GM21515 (cell line): Measurements from ENCODE around the gene PEX11G.

Source experiments
- ATAC-seq: cut with Tn5 transposase; IDR thresholded peaks from one replicate; pipeline ENCODE4 v1.9.1; 2021; ENCODE audit not compliant: unreplicated experiment

The PEX11G gene

GRCh38 chr19:7488736-7489353, at the start of gene PEX11G:
Gene PEX11G (minus strand): TSS chr19:7489035. CDS start chr19:7489010, 25 bp downstream.
- ATAC-seq: no peak

GRCh38 chr19:7535998-7536695, 47.3 kb upstream of the PEX11G start:
- ATAC-seq: peak; percentile 3

GRCh38 chr19:7535047-7535997, 46.5 kb upstream of the PEX11G start, which contains the start of gene PNPLA6:
Gene PNPLA6 (plus strand): TSS chr19:7535717. CDS start chr19:7535789, 72 bp downstream.
- ATAC-seq: peak; percentile 59

- no peak for ATAC-seq
These were observed 45.8 kb upstream of the PEX11G start for GRCh38 chr19:7534531-7535046.

- ATAC-seq: no peak
These were observed 45.2 kb upstream of the PEX11G start for GRCh38 chr19:7533925-7534480.

- ATAC-seq: no peak
These were observed 44.5 kb upstream of the PEX11G start for GRCh38 chr19:7533281-7533885.

- ATAC-seq: no peak
These were observed 41.0 kb upstream of the PEX11G start for GRCh38 chr19:7529610-7530490.

DNA sequence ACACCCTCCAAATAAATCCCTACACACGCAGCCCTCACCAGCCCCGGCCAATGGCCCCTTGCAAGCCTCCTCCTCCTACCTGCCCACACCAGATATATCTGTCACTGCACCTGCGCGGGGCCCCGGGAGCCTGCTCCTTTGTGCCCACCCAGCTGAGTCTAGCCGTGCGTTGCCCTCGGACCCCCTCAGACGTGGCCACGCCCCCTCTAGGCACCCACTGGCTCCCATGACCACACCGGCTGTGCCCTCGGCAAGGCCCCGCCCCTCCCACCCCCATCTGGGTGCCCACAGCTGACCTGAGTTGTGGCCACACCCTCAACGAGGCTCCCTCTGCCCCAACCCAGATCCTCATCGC, 40.4 kb upstream of the PEX11G start:
- ATAC-seq: no peak

- no peak for ATAC-seq
These were observed 39.8 kb upstream of the PEX11G start for GRCh38 chr19:7528522-7529245.

GRCh38 chr19:7528192-7528519, 39.3 kb upstream of the PEX11G start:
- no peak for ATAC-seq

DNA sequence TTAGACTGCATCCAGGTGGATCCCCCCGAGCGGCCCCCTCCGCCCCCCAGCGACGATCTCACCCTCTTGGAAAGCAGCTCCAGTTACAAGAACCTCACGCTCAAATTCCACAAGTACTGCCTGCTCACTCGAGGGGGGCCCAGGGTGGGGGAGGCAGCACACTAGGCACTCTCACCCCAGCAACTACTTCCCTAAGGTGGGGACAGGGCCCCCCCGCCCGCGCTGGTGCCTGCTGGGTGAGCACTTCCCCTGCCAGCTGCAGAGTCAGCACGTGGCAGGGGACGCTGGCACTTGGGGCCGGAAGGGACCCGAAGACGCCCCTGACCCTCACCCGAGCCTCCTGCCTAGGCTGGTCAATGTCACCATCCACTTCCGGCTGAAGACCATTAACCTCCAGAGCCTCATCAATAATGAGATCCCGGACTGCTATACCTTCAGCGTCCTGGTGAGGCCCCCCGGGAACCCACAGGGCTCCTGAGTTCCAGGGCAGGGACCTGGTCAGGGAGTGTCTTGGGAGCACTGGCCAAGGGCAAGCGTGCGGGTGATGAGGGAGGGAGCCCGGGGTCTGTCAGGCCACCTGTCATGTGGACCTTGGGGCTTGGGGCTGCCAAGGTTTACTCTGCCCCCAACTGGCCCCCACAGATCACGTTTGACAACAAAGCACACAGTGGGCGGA, 38.8 kb upstream of the PEX11G start:
- no peak for ATAC-seq

GRCh38 chr19:7526059-7526929, 37.5 kb upstream of the PEX11G start:
- ATAC-seq: no peak

DNA sequence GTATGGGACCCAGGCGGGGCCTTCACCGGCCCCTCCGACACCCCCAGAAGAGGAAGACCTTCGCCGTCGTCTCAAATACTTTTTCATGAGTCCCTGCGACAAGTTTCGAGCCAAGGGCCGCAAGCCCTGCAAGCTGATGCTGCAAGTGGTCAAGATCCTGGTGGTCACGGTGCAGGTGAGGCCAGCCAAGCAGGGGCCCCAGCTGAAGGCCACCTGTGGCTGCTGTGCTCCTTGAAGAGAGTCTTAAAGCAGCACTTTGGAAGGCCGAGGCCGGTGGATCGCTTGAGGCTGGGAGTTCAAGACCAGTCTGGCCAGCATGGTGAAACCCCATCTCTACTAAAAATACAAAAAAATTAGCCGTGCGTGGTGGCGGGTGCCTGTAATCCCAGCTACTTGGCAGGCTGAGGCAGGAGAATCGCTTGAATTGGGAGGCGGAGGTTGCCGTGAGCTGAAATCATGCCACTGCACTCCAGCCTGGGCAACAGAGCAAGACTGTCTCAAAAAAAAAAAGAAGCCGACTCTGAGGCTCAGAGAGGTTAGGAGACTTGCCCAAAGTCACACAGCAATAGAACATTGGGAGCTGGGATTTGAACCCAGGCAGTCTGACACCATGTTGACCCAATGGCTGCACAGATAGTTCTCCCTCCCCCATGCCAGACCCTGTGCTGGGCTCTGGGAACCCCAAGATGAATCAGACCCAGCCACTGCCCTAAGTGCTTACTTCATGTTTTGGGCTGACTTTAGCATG, 36.3 kb upstream of the PEX11G start:
- ATAC-seq: no peak

DNA sequence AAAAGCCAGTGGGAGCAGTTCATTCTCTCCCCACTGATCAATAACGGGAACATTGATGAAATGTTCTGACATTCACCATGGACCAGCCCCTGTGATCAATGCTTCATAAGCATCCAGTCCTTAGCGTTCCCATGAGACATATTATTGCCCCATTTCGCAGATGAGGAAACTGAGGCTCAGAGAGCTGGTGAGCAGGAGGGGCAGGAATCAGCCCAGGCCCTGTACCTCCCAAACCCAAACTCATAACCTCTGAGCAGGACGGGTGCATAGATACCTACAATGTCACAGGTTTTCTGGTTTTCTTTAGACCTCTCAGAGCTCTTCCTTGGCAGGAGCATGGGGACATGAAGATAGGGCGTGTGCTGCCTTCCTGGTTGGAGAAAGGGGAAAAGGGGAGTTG, 35.7 kb upstream of the PEX11G start:
- ATAC-seq: no peak

DNA sequence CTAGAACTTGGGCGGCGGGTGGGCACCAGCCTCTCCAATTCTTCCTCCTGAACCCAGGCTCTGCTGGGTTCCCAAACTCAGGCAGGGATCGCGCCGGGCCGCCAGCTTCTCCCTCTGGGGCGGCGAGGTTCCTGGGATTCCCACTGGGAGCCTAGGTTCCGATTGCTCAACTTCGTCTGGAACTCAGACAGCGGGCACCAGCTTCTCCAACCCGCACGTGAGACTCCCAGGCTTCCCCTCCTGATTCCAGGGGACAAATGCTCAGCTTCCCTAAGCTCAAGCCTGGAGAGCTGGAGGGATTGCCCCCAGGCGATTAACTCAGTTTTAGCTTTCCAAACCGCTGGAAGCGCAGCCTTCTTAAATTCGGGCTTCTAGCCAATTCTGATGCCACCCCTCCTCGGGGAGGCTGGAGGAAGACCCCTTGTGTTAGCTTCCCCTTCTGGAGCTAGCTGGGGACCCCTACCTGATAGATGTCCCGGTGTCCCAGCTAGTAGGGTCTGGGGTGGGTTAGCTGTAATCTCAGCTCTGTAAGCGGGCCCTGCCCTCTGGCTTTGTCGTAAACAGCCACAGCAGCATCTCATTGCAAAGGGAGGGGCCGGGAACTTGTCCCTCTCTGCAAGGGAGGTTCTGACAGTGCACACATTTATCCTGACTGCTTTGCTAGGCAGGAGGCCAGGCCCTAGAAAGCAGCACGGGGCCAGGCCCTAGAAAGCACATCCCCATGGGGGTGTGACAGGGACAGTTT, 34.3 kb upstream of the PEX11G start:
- ATAC-seq: no peak
